ENCODE data around the gene P2RX2.
A peak's percentile ranks its signal among the peaks of the same experiment; 100 is the strongest.

The P2RX2 gene

GRCh38 chr12:132603240-132604150 is 15.1 kb upstream of the P2RX2 start:
- no peak for DNase-seq (ENCODE audit: low read depth in 2 of 2)

- DNase-seq (ENCODE audit: low read depth in 2 of 2), result no peak
Observed at GRCh38 chr12:132604151-132604618, 14.4 kb upstream of the P2RX2 start.

- DNase-seq (ENCODE audit: low read depth in 2 of 2), result no peak
Observed at GRCh38 chr12:132604668-132605441, 13.7 kb upstream of the P2RX2 start.

- no peak for DNase-seq (ENCODE audit: low read depth in 2 of 2)
Observed at GRCh38 chr12:132605892-132606291, 12.7 kb upstream of the P2RX2 start.

DNA sequence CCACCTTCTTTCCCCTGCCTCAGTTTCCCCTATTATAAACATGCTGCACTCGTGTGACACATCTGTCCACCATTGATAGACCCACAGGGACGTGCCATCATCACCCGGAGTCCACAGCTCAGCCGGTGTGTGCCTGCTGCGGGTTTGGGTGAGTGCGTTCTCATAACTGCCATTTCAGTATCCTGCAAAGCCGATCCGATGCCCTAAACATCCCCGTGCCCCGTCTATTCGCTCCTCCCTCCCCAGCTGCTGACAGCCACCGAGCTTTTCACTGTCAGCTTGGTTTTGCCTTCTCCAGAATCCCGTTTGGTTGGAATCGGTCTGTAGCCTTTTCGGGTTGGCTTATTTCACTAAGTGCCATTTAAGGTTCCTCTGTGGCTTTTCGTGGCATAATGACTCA is 12.1 kb upstream of the P2RX2 start:
- no peak for DNase-seq (ENCODE audit: low read depth in 2 of 2)

- no peak for DNase-seq (ENCODE audit: low read depth in 2 of 2)
Observed at GRCh38 chr12:132606927-132607326, 11.6 kb upstream of the P2RX2 start.

DNA sequence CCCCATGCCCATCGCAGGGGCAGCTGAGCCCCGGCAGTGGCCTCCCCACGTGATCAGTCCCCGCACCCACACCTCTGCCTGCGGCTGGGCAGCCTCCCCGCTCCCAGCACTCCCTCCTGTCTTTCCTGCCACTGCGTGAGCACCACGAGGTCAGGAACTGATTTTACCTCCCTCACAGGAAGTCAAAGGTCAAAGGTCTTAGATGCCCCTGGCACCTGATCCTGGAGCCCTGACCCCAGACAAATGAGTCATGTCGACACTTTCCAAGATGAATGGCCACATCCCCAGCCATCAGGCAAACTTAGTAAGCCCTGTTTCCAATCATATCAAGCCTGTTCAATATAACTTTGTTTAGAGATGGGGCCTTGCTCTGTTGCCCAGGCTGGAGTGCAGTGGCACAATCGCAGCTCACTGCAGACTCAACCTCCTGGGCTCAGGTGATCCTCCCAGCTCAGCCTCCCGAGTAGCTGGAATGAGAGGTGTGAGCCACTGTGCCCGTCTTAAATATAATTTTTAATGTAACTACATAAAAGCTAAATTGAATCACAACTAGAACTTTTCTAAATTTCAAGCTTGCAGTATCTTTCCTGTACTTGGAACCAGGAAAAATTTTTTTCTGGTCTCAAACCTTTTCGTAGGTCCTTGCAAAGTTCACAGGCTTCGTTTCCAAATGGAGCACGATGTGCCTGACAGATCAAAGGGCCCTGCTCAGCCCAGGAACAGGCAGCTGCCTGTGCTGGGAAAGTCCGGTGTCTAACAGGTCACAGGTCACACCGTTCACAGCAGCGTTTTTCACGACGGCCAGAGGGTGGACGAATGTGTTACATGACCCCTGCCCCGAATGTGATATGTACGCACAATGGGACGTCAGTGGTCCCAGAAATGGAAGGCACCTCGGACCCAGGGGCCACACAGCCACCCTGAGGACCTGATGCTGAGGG is 10.1 kb upstream of the P2RX2 start:
- DNase-seq (ENCODE audit: low read depth in 2 of 2), result no peak

DNA sequence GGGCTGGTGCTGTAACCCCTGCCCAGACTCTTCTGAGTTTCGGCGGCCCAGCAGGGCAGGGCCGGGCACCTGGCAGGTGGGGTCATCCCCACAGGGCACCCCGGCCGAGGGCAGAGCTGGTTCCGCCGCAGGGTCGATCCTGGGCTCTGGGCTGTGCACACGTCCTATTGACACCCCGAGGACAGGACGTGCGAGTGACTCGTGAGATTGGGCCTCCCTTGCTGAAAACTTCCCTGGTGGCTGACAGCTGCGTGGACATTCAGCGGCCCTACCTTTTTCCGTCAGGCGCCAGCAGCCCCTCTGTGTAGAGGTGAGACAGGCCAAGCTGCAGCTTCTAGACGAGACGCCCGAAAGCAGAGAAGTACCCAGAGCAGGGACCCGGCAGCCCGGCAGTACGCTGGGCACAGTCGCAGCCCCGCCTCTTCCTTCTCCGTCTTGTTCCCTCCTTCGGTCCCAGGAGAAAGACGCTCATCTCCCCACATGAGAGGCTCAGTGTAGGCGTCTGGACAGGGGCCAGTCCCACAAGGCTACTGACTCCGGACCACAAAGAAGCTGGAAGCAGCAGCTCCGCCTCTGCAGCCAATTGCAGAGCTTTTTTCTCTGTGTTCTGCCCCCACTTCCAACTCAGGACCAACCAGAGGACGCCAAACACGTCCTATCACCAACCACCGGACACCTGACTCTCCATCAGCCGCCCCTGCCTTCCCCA is 8.4 kb upstream of the P2RX2 start, which contains the start of gene LRCOL1:
Gene LRCOL1, minus strand, starts transcription at position 532 of the 709 bp plus-strand sequence. CDS start 4,331 bp downstream, outside the sequence.
- DNase-seq (ENCODE audit: low read depth in 2 of 2), result no peak

GRCh38 chr12:132610866-132611602 is 7.5 kb upstream of the P2RX2 start:
- no peak for DNase-seq (ENCODE audit: low read depth in 2 of 2)

DNA sequence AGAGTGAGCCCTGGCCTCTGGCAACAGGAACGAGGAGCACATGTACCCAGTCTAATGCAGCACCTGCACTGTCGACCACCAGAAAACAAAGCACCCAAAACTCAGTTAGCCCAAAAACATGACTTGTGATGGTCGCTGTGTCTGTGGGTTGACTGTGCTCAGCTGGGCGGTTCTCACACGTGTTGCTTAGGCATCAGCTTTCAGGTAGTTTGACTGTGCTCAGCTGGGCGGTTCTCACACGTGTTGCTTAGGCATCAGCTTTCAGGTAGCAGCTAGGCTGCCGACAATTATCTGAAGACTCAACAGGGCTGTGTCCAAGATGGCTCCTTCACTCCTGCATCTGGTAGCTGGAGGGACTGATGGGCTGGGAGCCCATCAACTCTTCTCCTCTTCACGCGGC is 7.0 kb upstream of the P2RX2 start:
- DNase-seq (ENCODE audit: low read depth in 2 of 2), result no peak

- no peak for DNase-seq (ENCODE audit: low read depth in 2 of 2)
Observed at GRCh38 chr12:132614029-132614428, 4.5 kb upstream of the P2RX2 start.

DNA sequence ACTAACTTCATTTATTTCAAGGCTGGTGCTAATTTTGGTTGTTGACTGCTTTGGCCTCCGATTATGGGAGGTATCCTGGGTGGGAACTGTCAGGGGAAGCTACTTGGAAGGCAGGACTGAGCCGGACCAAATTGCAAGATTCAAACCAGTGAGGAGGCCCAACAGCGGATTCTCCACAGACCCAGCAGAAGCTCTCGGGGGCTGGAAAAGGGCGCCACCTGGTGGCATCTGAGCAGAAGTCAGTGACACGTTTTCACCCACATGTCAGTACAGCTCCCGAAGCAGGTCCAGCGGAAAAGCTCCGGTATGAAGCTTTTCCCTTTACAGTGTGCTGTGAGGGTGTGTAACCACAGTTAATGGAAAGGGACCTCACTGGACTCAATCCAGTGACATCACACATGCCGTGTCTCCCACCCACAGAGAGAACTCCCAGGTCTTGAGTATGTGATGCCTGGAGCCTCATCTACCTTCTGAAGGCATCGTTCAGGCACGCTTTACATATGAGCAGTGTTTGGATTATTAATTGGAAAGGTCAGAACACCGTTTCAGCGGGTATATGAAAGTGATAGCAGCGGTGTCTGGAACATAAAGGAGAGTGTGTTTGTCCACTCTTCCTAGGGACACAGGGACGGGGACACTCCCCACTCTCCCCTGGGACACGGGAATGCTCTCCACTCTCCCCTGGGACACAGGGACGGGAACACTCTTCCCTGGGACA is 3.6 kb upstream of the P2RX2 start:
- DNase-seq (ENCODE audit: low read depth in 2 of 2), result peak; percentile 72 to 75

GRCh38 chr12:132615579-132616038 is 3.0 kb upstream of the P2RX2 start:
- no peak for DNase-seq (ENCODE audit: low read depth in 2 of 2)

DNA sequence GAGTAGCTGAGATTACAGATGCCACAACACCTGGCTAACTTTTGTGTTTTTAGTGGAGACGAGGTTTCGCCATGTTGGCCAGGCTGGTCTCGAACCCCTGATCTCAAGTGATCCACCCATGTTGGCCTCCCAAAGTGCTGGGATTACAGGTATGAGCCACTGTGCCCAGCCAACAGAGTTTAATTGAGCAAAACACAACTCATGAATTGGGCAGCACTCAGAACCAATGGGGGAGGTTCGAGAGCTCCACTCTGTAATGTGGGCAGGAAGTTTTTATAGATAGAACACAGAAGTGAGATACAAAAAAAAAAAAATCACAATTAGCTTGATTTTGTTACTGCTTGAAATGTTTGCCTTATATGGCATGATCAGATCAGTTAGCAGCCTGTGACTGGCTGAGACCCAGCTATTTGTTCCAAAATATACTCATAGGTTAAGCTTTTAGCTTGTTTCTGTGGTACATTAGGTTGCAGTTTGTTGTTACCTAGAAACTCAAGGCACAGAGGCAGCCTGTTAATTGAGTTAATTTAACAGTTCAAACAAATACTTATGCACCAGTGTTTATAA is 1.4 kb upstream of the P2RX2 start:
- no peak for DNase-seq (ENCODE audit: low read depth in 2 of 2)

DNA sequence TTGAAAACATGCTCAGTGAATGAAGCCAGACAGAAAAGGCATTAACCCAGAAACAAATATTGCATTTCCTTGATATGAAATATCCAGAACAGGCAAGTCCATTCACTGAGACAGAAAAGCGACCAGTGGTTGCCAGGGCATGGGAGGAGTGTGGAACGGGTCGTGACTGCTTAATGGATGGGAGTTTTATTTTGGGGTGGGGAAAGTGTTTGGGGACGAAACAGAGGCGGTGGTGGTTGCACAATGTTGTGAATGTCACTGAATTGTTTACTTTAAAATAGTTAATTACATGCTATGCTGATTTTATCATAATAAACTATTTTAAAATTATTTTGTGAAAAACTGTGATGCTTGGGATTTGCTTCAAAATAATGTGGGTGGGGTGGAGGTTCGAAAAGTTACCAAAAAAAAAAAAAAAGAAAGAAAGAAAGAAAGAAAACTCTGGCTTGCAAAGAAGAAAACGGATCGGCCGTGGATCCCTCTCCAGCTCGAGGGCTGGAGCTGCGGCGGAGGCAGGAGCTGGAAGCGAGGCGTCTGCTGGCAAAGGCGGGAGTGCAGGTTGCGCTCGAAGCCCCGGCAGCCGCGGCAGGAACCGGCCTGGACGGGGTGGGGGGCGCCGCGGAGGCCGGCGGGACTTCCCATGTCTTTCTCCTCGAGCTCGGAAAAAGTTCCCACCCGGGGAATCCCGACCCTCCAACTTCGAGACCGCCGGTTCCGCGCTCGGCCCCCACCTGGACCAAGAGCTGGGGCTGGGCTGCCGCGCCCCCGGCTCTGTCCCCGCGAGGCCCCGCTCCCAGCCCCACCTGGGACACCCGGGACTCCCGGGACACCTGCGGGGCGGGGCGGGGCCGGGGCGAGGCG is 524 bp upstream of the P2RX2 start:
- no peak for DNase-seq (ENCODE audit: low read depth in 2 of 2)

GRCh38 chr12:132619071-132619385 is 452 bp downstream of the P2RX2 start:
- no peak for DNase-seq (ENCODE audit: low read depth in 2 of 2)

DNA sequence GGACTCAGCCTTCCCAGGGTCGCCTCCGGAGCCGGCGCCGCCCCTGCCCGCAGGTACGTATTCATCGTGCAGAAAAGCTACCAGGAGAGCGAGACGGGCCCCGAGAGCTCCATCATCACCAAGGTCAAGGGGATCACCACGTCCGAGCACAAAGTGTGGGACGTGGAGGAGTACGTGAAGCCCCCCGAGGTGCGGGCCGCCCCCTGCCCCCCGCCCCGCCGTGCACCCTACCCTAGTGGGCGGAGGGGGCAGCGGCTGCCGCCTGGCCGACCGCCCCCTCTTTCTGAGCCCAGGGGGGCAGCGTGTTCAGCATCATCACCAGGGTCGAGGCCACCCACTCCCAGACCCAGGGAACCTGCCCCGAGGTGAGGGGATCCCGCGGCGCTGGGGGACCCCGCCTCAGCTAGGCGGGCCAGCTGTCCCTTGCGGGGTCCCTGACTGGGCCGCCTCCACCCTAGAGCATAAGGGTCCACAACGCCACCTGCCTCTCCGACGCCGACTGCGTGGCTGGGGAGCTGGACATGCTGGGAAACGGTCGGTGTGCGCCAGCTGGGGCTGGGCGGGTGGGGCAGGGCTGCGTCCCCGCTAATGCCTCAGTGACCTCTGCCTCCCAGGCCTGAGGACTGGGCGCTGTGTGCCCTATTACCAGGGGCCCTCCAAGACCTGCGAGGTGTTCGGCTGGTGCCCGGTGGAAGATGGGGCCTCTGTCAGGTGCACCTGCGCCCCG is 973 bp downstream of the P2RX2 start:
- DNase-seq (ENCODE audit: low read depth in 2 of 2), result no peak

All from stimulated activated CD8-positive, alpha-beta memory T cell treated with anti-CD3 and anti-CD28 coated beads, Interleukin-2, amount 100 ng/mL, for 48 hours (primary cell).